Caco-2 (cell line): ENCODE data around the gene SLCO4A1. TPM values are rescaled to one million over a fixed set of nuclear protein-coding genes. Genes with fewer than 3 reads are reported as not detected.
A peak's percentile ranks its signal among the peaks of the same experiment; 100 is the strongest.

Experiments
- BruUV-seq: library from RNA; stranded (reverse); fragments of 400-500 nt; replicated peaks from 2 replicates; lab custom pipeline; 2021; lab: Mats Ljungman, UMichigan
- CTCF ChIA-PET: fragments of 300-600 bp; sonication (Branson Sonifier 250); formaldehyde crosslinking; loops from one replicate; lab custom pipeline; 2022; ENCODE audit warnings: antibody characterized with exemption; lab: Charles Lee
- POLR2A ChIA-PET: fragments of 300-600 bp; sonication (Branson Sonifier 250); formaldehyde crosslinking; loops from one replicate; lab custom pipeline; 2022; ENCODE audit warnings: antibody characterized with exemption; lab: Charles Lee
- DNase-seq, 2 experiments: peaks; one replicate each; pipeline versions ENCODE4 v3.0.0 to v3.0.0-alpha.2; 2020 to 2022
- H3K27me3 ChIP-seq: replicated peaks from 2 replicates; pipeline ENCODE4 v1.6.0; 2011; ENCODE audit warnings: low read length; ENCODE audit not compliant: control insufficient read depth, insufficient read depth
- H3K36me3 ChIP-seq: 2 replicates; pipeline ENCODE4 v1.5.1; 2011; ENCODE audit warnings: low read length; ENCODE audit not compliant: control insufficient read depth, insufficient read depth
- H3K4me1 ChIP-seq: fragments of 250-450 bp; sonication (Bioruptor Pico); 2 replicates; pipeline ENCODE4 v1.5.1; 2020; ENCODE audit warnings: mild to moderate bottlenecking
- H3K4me3 ChIP-seq: 2 replicates; pipeline ENCODE4 v1.5.1; 2011; ENCODE audit warnings: low read depth, mild to moderate bottlenecking, control low read depth, low read length
- H3K9me3 ChIP-seq: fragments of 250-450 bp; sonication (Bioruptor Pico); 2 replicates; pipeline ENCODE4 v1.5.1; 2020; ENCODE audit warnings: mild to moderate bottlenecking, moderate library complexity
- H3K27ac Mint-ChIP-seq: one replicate; pipeline ENCODE4 v1.8.0; 2022; ENCODE audit warnings: mixed read lengths; ENCODE audit not compliant: unreplicated experiment
- H3K27me3 Mint-ChIP-seq: one replicate; pipeline ENCODE4 v1.8.0; 2022; ENCODE audit warnings: mixed read lengths; ENCODE audit not compliant: insufficient read depth, unreplicated experiment
- H3K36me3 Mint-ChIP-seq: one replicate; pipeline ENCODE4 v1.8.0; 2022; ENCODE audit warnings: mild to moderate bottlenecking, mixed read lengths; ENCODE audit not compliant: insufficient read depth, unreplicated experiment
- H3K4me1 Mint-ChIP-seq: one replicate; pipeline ENCODE4 v1.8.0; 2022; ENCODE audit warnings: low read depth, mixed read lengths; ENCODE audit not compliant: unreplicated experiment
- H3K4me3 Mint-ChIP-seq: one replicate; pipeline ENCODE4 v1.8.0; 2022; ENCODE audit warnings: mild to moderate bottlenecking, moderate library complexity, mixed read lengths; ENCODE audit not compliant: unreplicated experiment
- H3K9me3 Mint-ChIP-seq: one replicate; pipeline ENCODE4 v1.8.0; 2022; ENCODE audit warnings: mixed read lengths; ENCODE audit not compliant: unreplicated experiment
- CTCF ChIP-seq, 2 experiments: fragments of 200-600 bp in 1 of 2; IDR thresholded peaks; 1 replicate in 1 of 2; 2 replicates in 1 of 2; pipeline versions ENCODE4 v1.5.1 to v1.8.0; 2011 to 2022; ENCODE audit warnings: antibody characterized with exemption in 1 of 2, control low read depth in 1 of 2, inconsistent platforms in 1 of 2, low read depth in 1 of 2, low read length in 1 of 2, mild to moderate bottlenecking in 1 of 2, moderate library complexity in 1 of 2; ENCODE audit not compliant: insufficient read depth in 1 of 2, severe bottlenecking in 1 of 2, unreplicated experiment in 1 of 2
- intact Hi-C: fragments of 100-400 bp; cut with micrococcal nuclease; formaldehyde crosslinking; loops from one replicate; pipeline ENCODE4 v1.10.0; 2022; ENCODE audit not compliant: unreplicated experiment
- total RNA-seq: library from RNA; stranded (reverse); gene quantifications from 2 replicates; pipeline ENCODE4 v1.2.3, GENCODE V29; 2022

Gene SLCO4A1
- total RNA-seq, 1 experiment from 2014 or later: 18.7 TPM

- no peak overlapping the region for H3K27ac Mint-ChIP-seq
- no peak overlapping the region for H3K4me3 Mint-ChIP-seq
- no peaks in the 10 kb centered on the region for H3K9me3 Mint-ChIP-seq
- no peaks in the 10 kb centered on the region for H3K27me3 ChIP-seq
- H3K4me1 Mint-ChIP-seq: no peaks in the 10 kb centered on the region
- no peak for TF ChIP-seq CTCF (IDR thresholded peaks at IDR 0.05; ENCODE audit: insufficient read depth in 1 of 2, low read depth in 1 of 2, low read length in 1 of 2, severe bottlenecking in 1 of 2, unreplicated experiment in 1 of 2)
- CTCF ChIA-PET: interaction anchor here (0.9 to 2.7 kb wide), 6 partner anchors 10 to 140 kb away, joined by 3 to 23 read pairs (median 6); no protein-coding TSS in a partner anchor
- no TSS peak for BruUV-seq
- no peaks in the 10 kb centered on the region for H3K4me1 ChIP-seq
- H3K9me3 ChIP-seq: no peaks in the 10 kb centered on the region
- intact Hi-C loops: loop anchor here (1.0 kb wide), 2 partner anchors 124 to 141 kb away; no protein-coding TSS in a partner anchor
- H3K36me3 Mint-ChIP-seq: no peaks in the 10 kb centered on the region
- DNase-seq: no peak
- POLR2A ChIA-PET: no interaction called here
- H3K4me3 ChIP-seq: no peak overlapping the region
- H3K27me3 Mint-ChIP-seq: no peaks in the 10 kb centered on the region
- no peaks in the 10 kb centered on the region for H3K36me3 ChIP-seq
These were observed 25.5 kb downstream of the SLCO4A1 start for GRCh38 chr20:62667530-62668440.

DNA sequence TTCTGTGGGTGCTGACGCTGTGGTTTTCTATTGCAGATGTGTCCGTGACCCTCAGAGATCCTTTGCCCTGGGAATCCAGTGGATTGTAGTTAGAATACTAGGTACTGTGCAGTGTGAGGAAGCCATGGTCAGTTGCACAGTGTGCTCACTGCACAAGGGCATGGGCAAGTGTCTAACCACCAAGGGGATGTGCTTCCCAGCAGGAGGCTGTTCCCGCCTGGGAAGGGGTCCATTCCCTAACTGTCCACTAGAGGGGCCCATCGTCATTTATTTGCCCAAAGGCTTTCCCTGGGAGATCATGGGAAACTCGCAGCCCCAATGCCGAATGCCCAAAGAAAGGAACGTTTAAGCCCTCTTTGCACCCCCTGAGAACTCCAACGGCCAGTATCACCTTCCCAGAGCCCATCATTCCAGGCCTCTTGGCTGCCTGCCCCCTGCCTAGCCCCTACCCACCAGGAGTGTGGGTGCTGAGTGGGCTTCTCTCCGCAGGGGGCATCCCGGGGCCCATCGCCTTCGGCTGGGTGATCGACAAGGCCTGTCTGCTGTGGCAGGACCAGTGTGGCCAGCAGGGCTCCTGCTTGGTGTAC, 26.2 kb downstream of the SLCO4A1 start:
- H3K4me1 Mint-ChIP-seq: no peaks in the 10 kb centered on the region
- H3K27me3 Mint-ChIP-seq: no peaks in the 10 kb centered on the region
- POLR2A ChIA-PET: no interaction called here
- peak; percentile 98 to 99 for TF ChIP-seq CTCF (IDR thresholded peaks at IDR 0.05; ENCODE audit: insufficient read depth in 1 of 2, low read depth in 1 of 2, low read length in 1 of 2, severe bottlenecking in 1 of 2, unreplicated experiment in 1 of 2)
- no TSS peak for BruUV-seq
- no peaks in the 10 kb centered on the region for H3K4me1 ChIP-seq
- no peaks in the 10 kb centered on the region for H3K9me3 Mint-ChIP-seq
- intact Hi-C loops: loop anchor here (1.0 kb wide), 2 partner anchors 123 to 140 kb away; no protein-coding TSS in a partner anchor
- no peak overlapping the region for H3K4me3 ChIP-seq
- H3K9me3 ChIP-seq: no peaks in the 10 kb centered on the region
- no peak overlapping the region for H3K4me3 Mint-ChIP-seq
- no peaks in the 10 kb centered on the region for H3K27me3 ChIP-seq
- CTCF ChIA-PET: interaction anchor here (0.6 to 2.7 kb wide), 9 partner anchors 10 to 140 kb away, joined by 3 to 23 read pairs (median 7); no protein-coding TSS in a partner anchor
- no peaks in the 10 kb centered on the region for H3K36me3 Mint-ChIP-seq
- no peak overlapping the region for H3K27ac Mint-ChIP-seq
- peak; percentile 90 to 94 for DNase-seq
- no peaks in the 10 kb centered on the region for H3K36me3 ChIP-seq

- Mint-ChIP-seq H3K4me1 (no peaks in the 10 kb centered on the region), H3K9me3 (no peaks in the 10 kb centered on the region), H3K27me3 (peaks cover 6% of the 10 kb centered on the region), H3K27ac (no peak overlapping the region), H3K4me3 (no peak overlapping the region), H3K36me3 (peaks cover 6% of the 10 kb centered on the region)
- Histone ChIP-seq H3K4me3 (no peak overlapping the region), H3K27me3 (no peaks in the 10 kb centered on the region), H3K36me3 (no peaks in the 10 kb centered on the region), H3K9me3 (no peaks in the 10 kb centered on the region), H3K4me1 (no peaks in the 10 kb centered on the region)
- intact Hi-C loops: no loop called here
- ChIA-PET POLR2A (no interaction called here), CTCF (interaction anchor here (0.6 to 1.7 kb wide), 5 partner anchors 19 to 127 kb away, joined by 3 to 7 read pairs (median 4); partner anchors contain the start of gene MRGBP)
- DNase-seq: no peak
- no peak for TF ChIP-seq CTCF (IDR thresholded peaks at IDR 0.05; ENCODE audit: insufficient read depth in 1 of 2, low read depth in 1 of 2, low read length in 1 of 2, severe bottlenecking in 1 of 2, unreplicated experiment in 1 of 2)
- no TSS peak for BruUV-seq
These were observed 26.9 kb downstream of the SLCO4A1 start for GRCh38 chr20:62669249-62669648.
